ENCODE results near the gene PPP1R36. TPM values are rescaled to one million over a fixed set of nuclear protein-coding genes. Genes with fewer than 3 reads are reported as not detected.

The PPP1R36 gene
- total RNA-seq, 1 experiment from 2014 or later: 0.50 TPM

DNA sequence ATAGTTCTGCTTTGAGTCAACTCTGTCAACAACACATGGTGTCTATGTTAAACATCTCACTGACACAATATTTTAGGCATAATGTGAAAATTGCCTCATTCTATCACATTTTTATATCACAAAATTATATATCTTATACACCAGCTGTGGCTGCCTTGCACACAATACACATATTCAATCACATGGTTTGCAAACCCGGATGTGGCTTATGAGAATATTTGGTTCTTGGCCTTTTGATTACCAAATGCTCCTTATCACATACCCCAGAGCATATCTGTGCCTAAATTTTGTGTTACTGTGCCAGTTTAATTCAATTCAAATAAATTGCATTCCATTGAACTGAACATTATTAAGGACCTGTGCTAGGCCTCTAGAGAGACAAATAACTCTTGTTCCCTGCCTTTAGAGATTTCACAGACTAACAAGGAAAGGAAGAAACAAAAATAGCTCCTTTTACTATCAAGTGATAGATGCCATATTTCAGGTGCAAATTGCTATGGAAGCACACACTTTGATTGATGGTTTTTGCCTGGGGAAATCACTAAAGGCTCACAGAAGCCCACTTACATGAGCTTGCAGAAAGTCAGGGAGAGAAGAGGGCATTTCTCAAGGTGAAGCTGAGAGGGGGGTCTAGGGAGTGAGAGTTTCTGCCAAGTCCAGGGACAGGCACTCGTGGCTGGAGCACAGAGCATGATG is 63.4 kb downstream of the PPP1R36 start:
- H3K9me3 ChIP-seq (ENCODE audit: control insufficient read depth, low read depth, low read length): no peaks in the 10 kb centered on the region
- H3K4me1 Mint-ChIP-seq: peaks cover 7 to 14% of the 10 kb centered on the region in 2 experiments
- H3K4me1 ChIP-seq (ENCODE audit: insufficient read depth, low read length): no peaks in the 10 kb centered on the region
- TF ChIP-seq, protein P1, sequence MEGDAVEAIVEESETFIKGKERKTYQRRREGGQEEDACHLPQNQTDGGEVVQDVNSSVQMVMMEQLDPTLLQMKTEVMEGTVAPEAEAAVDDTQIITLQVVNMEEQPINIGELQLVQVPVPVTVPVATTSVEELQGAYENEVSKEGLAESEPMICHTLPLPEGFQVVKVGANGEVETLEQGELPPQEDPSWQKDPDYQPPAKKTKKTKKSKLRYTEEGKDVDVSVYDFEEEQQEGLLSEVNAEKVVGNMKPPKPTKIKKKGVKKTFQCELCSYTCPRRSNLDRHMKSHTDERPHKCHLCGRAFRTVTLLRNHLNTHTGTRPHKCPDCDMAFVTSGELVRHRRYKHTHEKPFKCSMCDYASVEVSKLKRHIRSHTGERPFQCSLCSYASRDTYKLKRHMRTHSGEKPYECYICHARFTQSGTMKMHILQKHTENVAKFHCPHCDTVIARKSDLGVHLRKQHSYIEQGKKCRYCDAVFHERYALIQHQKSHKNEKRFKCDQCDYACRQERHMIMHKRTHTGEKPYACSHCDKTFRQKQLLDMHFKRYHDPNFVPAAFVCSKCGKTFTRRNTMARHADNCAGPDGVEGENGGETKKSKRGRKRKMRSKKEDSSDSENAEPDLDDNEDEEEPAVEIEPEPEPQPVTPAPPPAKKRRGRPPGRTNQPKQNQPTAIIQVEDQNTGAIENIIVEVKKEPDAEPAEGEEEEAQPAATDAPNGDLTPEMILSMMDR (conservative IDR thresholded peaks at IDR 0.05): no peak
- H3K4ac ChIP-seq (ENCODE audit: low read depth, low read length): no peak overlapping the region
- no peak overlapping the region for H3K27ac Mint-ChIP-seq
- no peak overlapping the region for H2AK5ac ChIP-seq (ENCODE audit: insufficient read length, low read length)
- H3K27me3 ChIP-seq (ENCODE audit: insufficient read depth, low read length): no peaks in the 10 kb centered on the region
- no CpG with 5 or more reads among the region's 2 CpGs for WGBS (ENCODE audit: extremely low coverage, insufficient read length, low lambda C conversion rate)
- H3K18ac ChIP-seq (ENCODE audit: insufficient read length, low read depth, low read length): no peak overlapping the region
- H2BK15ac ChIP-seq (ENCODE audit: low read depth, low read length): no peak overlapping the region
- H3K79me2 ChIP-seq (ENCODE audit: insufficient read depth, low read length): no peaks in the 10 kb centered on the region
- no peaks in the 10 kb centered on the region for H3K9me3 Mint-ChIP-seq
- no peak overlapping the region for H2BK5ac ChIP-seq (ENCODE audit: insufficient read length, low read length)
- H2AFZ ChIP-seq (ENCODE audit: low read length): no peak overlapping the region
- no peak for DNase-seq
- H4K8ac ChIP-seq (replicated peaks; ENCODE audit: insufficient read length, low read depth, low read length): no peak overlapping the region
- H3K4me3 Mint-ChIP-seq: no peak overlapping the region
- H3K9ac ChIP-seq (ENCODE audit: extremely low read depth, insufficient read length, low read length): no peak overlapping the region
- H2BK120ac ChIP-seq (ENCODE audit: low read depth, low read length, poor library complexity, severe bottlenecking): no peak overlapping the region
- no peak overlapping the region for H3K23ac ChIP-seq (ENCODE audit: insufficient read length, low read depth, low read length)
- H2BK20ac ChIP-seq (ENCODE audit: low read depth, low read length, poor library complexity, severe bottlenecking): no peak overlapping the region
- H3K27ac ChIP-seq (ENCODE audit: insufficient read length, low read depth, low read length): no peak overlapping the region
- H4K91ac ChIP-seq (ENCODE audit: insufficient read length, low read depth, low read length): no peak overlapping the region
- H3K36me3 Mint-ChIP-seq (ENCODE audit: insufficient read depth in 1 of 3, low read depth in 3 of 3): no peaks in the 10 kb centered on the region
- no peaks in the 10 kb centered on the region for H3K79me1 ChIP-seq (ENCODE audit: insufficient read depth, low read depth, low read length, poor library complexity, severe bottlenecking)
- H2BK12ac ChIP-seq (ENCODE audit: insufficient read length, low read depth, low read length): no peak overlapping the region
- H3K56ac ChIP-seq (ENCODE audit: insufficient read length, low read depth, low read length): no peak overlapping the region
- no peaks in the 10 kb centered on the region for H4K20me1 ChIP-seq (ENCODE audit: control insufficient read depth, insufficient read depth, insufficient read length)
- no peaks in the 10 kb centered on the region for H3K27me3 Mint-ChIP-seq (ENCODE audit: low read depth)
- no peak overlapping the region for H3T11ph ChIP-seq (ENCODE audit: low read length)
- no peaks in the 10 kb centered on the region for H3K23me2 ChIP-seq (ENCODE audit: insufficient read length, low read depth, low read length, poor library complexity, severe bottlenecking)
- no peak overlapping the region for H3K14ac ChIP-seq (ENCODE audit: insufficient read depth, low read length)
- H3K4me2 ChIP-seq (ENCODE audit: insufficient read depth, insufficient read length, low read length): no peak overlapping the region
- H4K5ac ChIP-seq (ENCODE audit: insufficient read length, low read depth, low read length): no peak overlapping the region

All from H9 (cell line).